ENCODE measurements around the gene CD99L2. TPM values are rescaled to one million over a fixed set of nuclear protein-coding genes. Genes with fewer than 3 reads are reported as not detected.
"Not testable (repeated sequence)": the region's sequence is repeated elsewhere in the genome, so short reads cannot be mapped to it uniquely, and the experiment has no call there.

CD99L2 gene
- total and polyA plus RNA-seq, 2 experiments from 2014 or later = 37.9 to 71.7 TPM

DNA sequence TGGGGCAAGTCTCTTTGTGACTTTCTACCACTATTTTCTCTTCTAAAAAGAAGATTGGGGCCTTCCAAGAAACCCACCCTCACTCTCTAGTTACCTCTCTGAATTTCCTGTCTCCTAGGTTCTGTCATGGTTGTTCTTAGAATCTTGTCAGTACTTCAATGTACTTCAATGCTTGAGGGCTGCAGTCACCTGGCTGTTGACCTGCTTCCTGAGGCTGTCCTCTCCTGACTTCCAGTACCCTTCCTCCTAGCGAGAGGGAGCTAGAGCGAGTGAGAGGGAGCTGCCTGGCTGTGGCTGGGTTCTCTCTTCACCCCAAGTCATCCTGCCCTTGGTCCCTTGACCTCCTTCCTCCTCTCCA is 17.7 kb downstream of the CD99L2 start:
- H3K9me3 ChIP-seq (ENCODE audit: low read depth) = no peaks in the 10 kb centered on the region
- in situ Hi-C loops (cut with MboI) = no loop called here

DNA sequence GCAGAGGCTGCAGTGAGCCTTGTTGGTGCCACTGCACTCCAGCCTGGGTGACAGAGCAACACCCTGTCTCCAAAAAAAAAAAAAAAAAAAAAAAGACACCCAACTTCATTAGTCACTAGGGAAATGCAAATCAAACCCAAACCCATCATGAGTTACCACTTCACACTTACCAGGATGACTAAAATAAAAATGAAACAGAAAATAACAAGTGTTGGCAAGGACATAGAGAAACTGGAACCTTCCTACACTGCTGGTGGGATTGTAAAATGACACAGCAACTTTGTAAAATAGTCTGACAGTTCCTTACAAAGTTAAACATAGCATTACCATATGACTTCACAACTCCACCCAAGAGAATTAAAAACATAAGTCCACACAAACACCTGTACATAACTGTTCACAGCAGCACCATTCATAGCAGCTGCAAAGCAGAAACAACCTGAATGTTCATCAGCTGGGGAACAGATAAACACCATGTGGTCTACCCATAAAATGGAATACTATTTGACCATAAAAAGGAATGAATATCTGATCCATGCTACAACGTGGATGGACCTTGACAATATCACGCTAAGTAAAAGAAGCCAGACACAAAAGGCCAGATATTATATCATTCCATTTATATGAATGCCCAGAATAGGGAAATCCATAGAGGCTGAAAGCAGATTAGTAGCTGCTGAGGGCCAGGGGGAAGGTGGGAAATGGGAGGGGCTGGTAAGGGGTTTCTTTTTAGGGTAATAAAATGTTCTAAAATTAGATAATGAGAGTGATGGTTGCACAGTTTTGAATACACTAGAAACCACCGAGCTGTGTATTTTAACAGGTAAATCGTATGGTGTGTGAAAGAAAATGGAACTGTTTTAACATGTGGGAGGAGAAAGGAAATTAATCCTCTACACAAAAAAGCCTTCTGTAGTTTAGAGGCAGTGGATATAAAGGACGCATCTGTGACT is 18.3 kb downstream of the CD99L2 start:
- in situ Hi-C loops (cut with MboI) = no loop called here
- H3K4me1 ChIP-seq (ENCODE audit: insufficient read depth) = no peaks in the 10 kb centered on the region
- no peaks in the 10 kb centered on the region for H3F3A ChIP-seq (ENCODE audit: insufficient read depth)
- H2AFZ ChIP-seq = no peak overlapping the region
- H3K9me2 ChIP-seq (ENCODE audit: insufficient read depth) = no peaks in the 10 kb centered on the region
- no peaks in the 10 kb centered on the region for H4K20me1 ChIP-seq (ENCODE audit: insufficient read depth)
- H3K36me3 ChIP-seq (ENCODE audit: low read depth) = no peaks in the 10 kb centered on the region
- H3K27me3 ChIP-seq (replicated peaks; ENCODE audit: insufficient read depth) = no peaks in the 10 kb centered on the region
- H3K9ac ChIP-seq = no peak overlapping the region
- H3K27ac ChIP-seq = no peak overlapping the region
- no peak overlapping the region for H3K4me2 ChIP-seq (ENCODE audit: unreplicated experiment)
- WGBS, 2 experiments (ENCODE audit: low coverage in 1 of 2, low lambda C conversion rate in 2 of 2, missing lambda C conversion rate in 2 of 2) = 90 to 98% methylated on average over 5 of the region's 5 CpGs
- TF ChIP-seq EZH2 (IDR thresholded peaks at IDR 0.05; ENCODE audit: insufficient read depth, poor library complexity, severe bottlenecking) (no peak), EZH2phosphoT487 (IDR thresholded peaks at IDR 0.05; ENCODE audit: insufficient read depth, low read depth) (no peak)
- H3K4me3 ChIP-seq = no peak overlapping the region
- H3K9me3 ChIP-seq (ENCODE audit: low read depth) = no peaks in the 10 kb centered on the region
- DNase-seq = no peak
- peaks cover 25% of the 10 kb centered on the region for H3K79me2 ChIP-seq (ENCODE audit: insufficient read depth)

More for the DNA sequence above, 17.7 kb downstream of the CD99L2 start:
- Histone ChIP-seq H3K27ac (no peak overlapping the region), H3K4me3 (no peak overlapping the region), H3K4me1 (ENCODE audit: insufficient read depth) (no peaks in the 10 kb centered on the region), H3K9ac (no peak overlapping the region), H3K79me2 (ENCODE audit: insufficient read depth) (peaks cover 27% of the 10 kb centered on the region), H3K27me3 (replicated peaks; ENCODE audit: insufficient read depth) (no peaks in the 10 kb centered on the region), H3K36me3 (ENCODE audit: low read depth) (no peaks in the 10 kb centered on the region), H3K4me2 (ENCODE audit: unreplicated experiment) (no peak overlapping the region), H3K9me2 (ENCODE audit: insufficient read depth) (no peaks in the 10 kb centered on the region), H2AFZ (no peak overlapping the region), H3F3A (ENCODE audit: insufficient read depth) (no peaks in the 10 kb centered on the region), H4K20me1 (ENCODE audit: insufficient read depth) (no peaks in the 10 kb centered on the region)
- no peak for DNase-seq
- TF ChIP-seq EZH2phosphoT487 (IDR thresholded peaks at IDR 0.05; ENCODE audit: insufficient read depth, low read depth) (no peak), EZH2 (IDR thresholded peaks at IDR 0.05; ENCODE audit: insufficient read depth, poor library complexity, severe bottlenecking) (no peak)
- 100% methylated on average over 1 of the region's 2 CpGs; no CpG with 5 or more reads in 1 of the 2 experiments for WGBS, 2 experiments (ENCODE audit: low coverage in 1 of 2, low lambda C conversion rate in 2 of 2, missing lambda C conversion rate in 2 of 2)

DNA sequence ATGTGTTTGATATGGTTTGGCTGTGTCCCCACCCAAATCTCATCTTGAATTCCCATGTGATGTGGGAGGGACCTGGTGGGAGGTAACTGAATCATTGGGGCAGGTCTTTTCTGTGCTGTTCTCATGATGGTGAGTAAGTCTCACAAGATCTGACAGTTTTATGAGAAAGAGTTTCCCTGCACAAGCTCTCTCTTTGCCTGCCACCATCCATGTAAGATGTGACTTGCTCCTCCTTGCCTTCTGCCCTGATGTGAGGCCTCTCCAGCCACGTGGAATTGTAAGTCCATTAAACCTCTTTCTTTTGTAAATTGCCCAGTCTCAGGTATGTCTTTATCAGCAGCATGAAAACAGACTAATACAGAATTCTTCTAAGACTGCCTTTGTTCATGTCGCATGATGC is 22.8 kb downstream of the CD99L2 start:
- 86 to 91% methylated on average over 2 of the region's 2 CpGs for WGBS, 2 experiments (ENCODE audit: low coverage in 1 of 2, low lambda C conversion rate in 2 of 2, missing lambda C conversion rate in 2 of 2)

DNA sequence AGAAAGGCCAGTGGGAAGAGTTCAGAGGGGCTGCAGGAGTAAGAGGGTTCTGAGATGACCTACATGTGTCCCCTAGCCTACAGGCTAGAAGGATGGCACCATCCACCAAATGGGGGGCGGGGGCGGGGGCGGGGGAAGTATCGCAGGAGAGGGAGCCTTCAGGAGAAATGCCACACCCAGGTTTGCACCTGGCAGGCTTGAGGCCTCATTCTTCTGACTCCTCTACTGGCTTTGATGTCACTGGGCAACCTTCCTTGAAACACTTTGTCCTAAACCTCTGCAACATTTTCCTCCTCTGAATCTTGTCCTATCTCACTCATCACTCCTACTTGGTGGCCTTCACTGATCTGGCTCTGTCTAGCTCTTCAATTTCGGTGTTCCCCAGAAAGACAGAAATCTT is 24.0 kb downstream of the CD99L2 start:
- H3K27me3 ChIP-seq (replicated peaks; ENCODE audit: insufficient read depth) = no peaks in the 10 kb centered on the region
- H3K27ac ChIP-seq = no peak overlapping the region
- 95 to 100% methylated on average over 1 of the region's 5 CpGs for WGBS, 2 experiments (ENCODE audit: low coverage in 1 of 2, low lambda C conversion rate in 2 of 2, missing lambda C conversion rate in 2 of 2)
- H3K9me3 ChIP-seq (ENCODE audit: low read depth) = no peaks in the 10 kb centered on the region
- TF ChIP-seq EZH2 (IDR thresholded peaks at IDR 0.05; ENCODE audit: insufficient read depth, poor library complexity, severe bottlenecking) (no peak), EZH2phosphoT487 (IDR thresholded peaks at IDR 0.05; ENCODE audit: insufficient read depth, low read depth) (no peak)
- no peak overlapping the region for H3K9ac ChIP-seq
- no peak overlapping the region for H3K4me3 ChIP-seq
- H3K79me2 ChIP-seq (ENCODE audit: insufficient read depth) = 0 out of 2 replicates have a peak, but pooled peaks cover 8% of the 10 kb centered on the region
- H2AFZ ChIP-seq = no peak overlapping the region
- no peaks in the 10 kb centered on the region for H3K9me2 ChIP-seq (ENCODE audit: insufficient read depth)
- no peaks in the 10 kb centered on the region for H3F3A ChIP-seq (ENCODE audit: insufficient read depth)
- no peaks in the 10 kb centered on the region for H3K36me3 ChIP-seq (ENCODE audit: low read depth)
- no peaks in the 10 kb centered on the region for H3K4me1 ChIP-seq (ENCODE audit: insufficient read depth)
- in situ Hi-C loops (cut with MboI) = no loop called here
- no peaks in the 10 kb centered on the region for H4K20me1 ChIP-seq (ENCODE audit: insufficient read depth)
- DNase-seq = no peak
- no peak overlapping the region for H3K4me2 ChIP-seq (ENCODE audit: unreplicated experiment)

More for the DNA sequence above, 22.8 kb downstream of the CD99L2 start:
- in situ Hi-C loops (cut with MboI); H4K20me1 ChIP-seq (ENCODE audit: insufficient read depth); H3F3A ChIP-seq (ENCODE audit: insufficient read depth); H3K4me1 ChIP-seq (ENCODE audit: insufficient read depth); H3K36me3 ChIP-seq (ENCODE audit: low read depth); DNase-seq; H3K9me3 ChIP-seq (ENCODE audit: low read depth); H2AFZ ChIP-seq; H3K9ac ChIP-seq; H3K4me2 ChIP-seq (ENCODE audit: unreplicated experiment); H3K27ac ChIP-seq; H3K27me3 ChIP-seq (replicated peaks; ENCODE audit: insufficient read depth); H3K9me2 ChIP-seq (ENCODE audit: insufficient read depth); H3K4me3 ChIP-seq: not testable (repeated sequence)
- 0 out of 2 replicates have a peak, but pooled peaks cover 12% of the 10 kb centered on the region for H3K79me2 ChIP-seq (ENCODE audit: insufficient read depth)

Measured in GM23248 (cell line).